Activated CD4-positive, alpha-beta T cell treated with anti-CD3 and anti-CD28 coated beads, Interleukin-2, amount 50 U/mL, for 48 hours (primary cell): ENCODE data around the gene ARHGAP15.

ENCODE experiments used
- DNase-seq, 2 experiments: peaks; one replicate each; pipeline ENCODE4 v3.0.0-alpha.2; 2020

The ARHGAP15 gene

GRCh38 chr2:143229952-143230351, 100.7 kb downstream of the ARHGAP15 start:
- no peak for DNase-seq

GRCh38 chr2:143230506-143231253, 101.5 kb downstream of the ARHGAP15 start:
- no peak for DNase-seq

- DNase-seq = no peak
These were observed 102.0 kb downstream of the ARHGAP15 start for GRCh38 chr2:143231254-143231645.

GRCh38 chr2:143237146-143237777, 108.0 kb downstream of the ARHGAP15 start:
- DNase-seq = no peak

- no peak for DNase-seq
These were observed 112.3 kb downstream of the ARHGAP15 start for GRCh38 chr2:143241403-143242088.

GRCh38 chr2:143246246-143246645, 117.0 kb downstream of the ARHGAP15 start:
- no peak for DNase-seq

- peak in 1 of 2 experiments; percentile 33 for DNase-seq
These were observed 117.9 kb downstream of the ARHGAP15 start for GRCh38 chr2:143246815-143247744.

GRCh38 chr2:143248631-143249030, 119.4 kb downstream of the ARHGAP15 start:
- DNase-seq = no peak

GRCh38 chr2:143251681-143252080, 122.5 kb downstream of the ARHGAP15 start:
- no peak for DNase-seq

GRCh38 chr2:143252138-143252907, 123.1 kb downstream of the ARHGAP15 start:
- no peak for DNase-seq

GRCh38 chr2:143254110-143254509, 124.9 kb downstream of the ARHGAP15 start:
- DNase-seq = no peak

- no peak for DNase-seq
These were observed 125.9 kb downstream of the ARHGAP15 start for GRCh38 chr2:143255086-143255485.

- no peak for DNase-seq
These were observed 126.7 kb downstream of the ARHGAP15 start for GRCh38 chr2:143255899-143256298.

- DNase-seq = no peak
These were observed 129.1 kb downstream of the ARHGAP15 start for GRCh38 chr2:143258126-143258892.

- DNase-seq = peak; percentile 72 to 80
These were observed 130.2 kb downstream of the ARHGAP15 start for GRCh38 chr2:143259368-143259958.

- DNase-seq = peak; percentile 39 to 46
These were observed 132.8 kb downstream of the ARHGAP15 start for GRCh38 chr2:143261986-143262385.

- DNase-seq = no peak
These were observed 133.2 kb downstream of the ARHGAP15 start for GRCh38 chr2:143262389-143262788.

GRCh38 chr2:143263066-143263625, 133.9 kb downstream of the ARHGAP15 start:
- DNase-seq = no peak

GRCh38 chr2:143264851-143265250, 135.6 kb downstream of the ARHGAP15 start:
- DNase-seq = no peak

- no peak for DNase-seq
These were observed 150.5 kb downstream of the ARHGAP15 start for GRCh38 chr2:143279672-143280071.
